Lower lobe of right lung (tissue), 2 donors: ENCODE measurements around the gene FGD6. TPM values are rescaled to one million over a fixed set of nuclear protein-coding genes. Genes with fewer than 3 reads are reported as not detected.
A peak's percentile ranks its signal among the peaks of the same experiment; 100 is the strongest.

Experiments
- ATAC-seq, 2 donors: fragments of 200-7000 bp; cut with Tn5 transposase; one replicate each; pipeline ENCODE4 v1.9.1; 2020 to 2022; ENCODE audit warnings: mild to moderate bottlenecking in 2 of 2, moderate library complexity in 2 of 2
- DNase-seq: peaks from one replicate; pipeline ENCODE4 v3.0.0-alpha.2; 2020
- H3K27ac ChIP-seq: fragments of 200-600 bp; one replicate; pipeline ENCODE4 v1.8.0; 2022
- H3K27me3 ChIP-seq: fragments of 200-600 bp; one replicate; pipeline ENCODE4 v1.8.0; 2022; ENCODE audit warnings: low read depth
- H3K36me3 ChIP-seq: fragments of 200-600 bp; one replicate; pipeline ENCODE4 v1.8.0; 2022; ENCODE audit warnings: mild to moderate bottlenecking
- H3K4me1 ChIP-seq: fragments of 200-600 bp; one replicate; pipeline ENCODE4 v1.8.0; 2022
- H3K4me3 ChIP-seq: fragments of 200-600 bp; one replicate; pipeline ENCODE4 v1.8.0; 2022; ENCODE audit warnings: mild to moderate bottlenecking
- H3K9me3 ChIP-seq: fragments of 200-600 bp; one replicate; pipeline ENCODE4 v1.8.0; 2022
- CTCF ChIP-seq: fragments of 200-600 bp; IDR thresholded peaks from one replicate; pipeline ENCODE4 v1.8.0; 2022; ENCODE audit warnings: antibody characterized with exemption, mild to moderate bottlenecking
- intact Hi-C: fragments of 100-400 bp; cut with DNase I; formaldehyde crosslinking; loops from one replicate; pipeline ENCODE4 v1.11.0; 2022
- total RNA-seq: library from RNA; stranded (reverse); fragmentation: NEBNext Ultra II Directional; extraction: Animal tissue kit (Norgen Biotek cat#: 25700); gene quantifications from one replicate; pipeline ENCODE4 v1.2.1, GENCODE V29; 2021
- donor health status: DM: no; HTN: yes; CAD: no; lungs with severe emphysema.

Gene FGD6
- total RNA-seq, 1 donor from 2014 or later: 22.9 TPM

GRCh38 chr12:95216711-95217376 is 423 bp downstream of the FGD6 start:
- Histone ChIP-seq H3K9me3 (no peaks in the 10 kb centered on the region), H3K36me3 (no peaks in the 10 kb centered on the region), H3K4me3 (peak overlapping the region; percentile 88), H3K27me3 (no peaks in the 10 kb centered on the region), H3K27ac (peak overlapping the region; percentile 97), H3K4me1 (peaks cover 38% of the 10 kb centered on the region)
- peak; percentile 35 to 49 for ATAC-seq
- intact Hi-C loops: no loop called here
- no peak for TF ChIP-seq CTCF
- DNase-seq: no peak

- ATAC-seq (no peak), DNase-seq (no peak)
- Histone ChIP-seq H3K36me3 (no peaks in the 10 kb centered on the region), H3K27me3 (no peaks in the 10 kb centered on the region), H3K4me1 (peaks cover 38% of the 10 kb centered on the region), H3K27ac (peak overlapping the region; percentile 97), H3K4me3 (peak overlapping the region; percentile 88), H3K9me3 (no peaks in the 10 kb centered on the region)
- no peak for TF ChIP-seq CTCF
- intact Hi-C loops: no loop called here
Observed at GRCh38 chr12:95215949-95216348, 1.3 kb downstream of the FGD6 start.

- H3K27me3 ChIP-seq: no peaks in the 10 kb centered on the region
- intact Hi-C loops: no loop called here
- H3K9me3 ChIP-seq: no peaks in the 10 kb centered on the region
- no peak for ATAC-seq
- no peak overlapping the region for H3K4me3 ChIP-seq
- no peaks in the 10 kb centered on the region for H3K36me3 ChIP-seq
- peaks cover 23% of the 10 kb centered on the region for H3K4me1 ChIP-seq
- H3K27ac ChIP-seq: no peak overlapping the region
- no peak for DNase-seq
- no peak for TF ChIP-seq CTCF
Observed at GRCh38 chr12:95214466-95214865, 2.8 kb downstream of the FGD6 start.

GRCh38 chr12:95213928-95214327 is 3.3 kb downstream of the FGD6 start:
- H3K9me3 ChIP-seq: no peaks in the 10 kb centered on the region
- intact Hi-C loops: no loop called here
- TF ChIP-seq CTCF: no peak
- no peak overlapping the region for H3K4me3 ChIP-seq
- H3K36me3 ChIP-seq: no peaks in the 10 kb centered on the region
- no peaks in the 10 kb centered on the region for H3K27me3 ChIP-seq
- peaks cover 18% of the 10 kb centered on the region for H3K4me1 ChIP-seq
- ATAC-seq (no peak), DNase-seq (no peak)
- H3K27ac ChIP-seq: no peak overlapping the region

- intact Hi-C loops: no loop called here
- H3K4me1 ChIP-seq: peaks cover 17% of the 10 kb centered on the region
- H3K4me3 ChIP-seq: no peak overlapping the region
- no peak for TF ChIP-seq CTCF
- ATAC-seq (no peak), DNase-seq (no peak)
- H3K36me3 ChIP-seq: no peaks in the 10 kb centered on the region
- no peak overlapping the region for H3K27ac ChIP-seq
- no peaks in the 10 kb centered on the region for H3K27me3 ChIP-seq
- no peaks in the 10 kb centered on the region for H3K9me3 ChIP-seq
Observed at GRCh38 chr12:95213119-95213518, 4.1 kb downstream of the FGD6 start.
